ENCODE data around the gene CLDN8. TPM values are rescaled to one million over a fixed set of nuclear protein-coding genes. Genes with fewer than 3 reads are reported as not detected.

CLDN8 gene
- total RNA-seq (2022), result 0.24 and 0.45 TPM in 2 replicates
- percentile 24 among the genes with signal in this experiment for Bru-seq, nascent RNA
- percentile 31 among the genes with signal in this experiment for BruChase-seq, experiment 1, labeled RNA remaining after a 6-hour chase
- percentile 22 among the genes with signal in this experiment for BruChase-seq, experiment 2, labeled RNA remaining after a 2-hour chase
- long read RNA-seq, result 0 reads

DNA sequence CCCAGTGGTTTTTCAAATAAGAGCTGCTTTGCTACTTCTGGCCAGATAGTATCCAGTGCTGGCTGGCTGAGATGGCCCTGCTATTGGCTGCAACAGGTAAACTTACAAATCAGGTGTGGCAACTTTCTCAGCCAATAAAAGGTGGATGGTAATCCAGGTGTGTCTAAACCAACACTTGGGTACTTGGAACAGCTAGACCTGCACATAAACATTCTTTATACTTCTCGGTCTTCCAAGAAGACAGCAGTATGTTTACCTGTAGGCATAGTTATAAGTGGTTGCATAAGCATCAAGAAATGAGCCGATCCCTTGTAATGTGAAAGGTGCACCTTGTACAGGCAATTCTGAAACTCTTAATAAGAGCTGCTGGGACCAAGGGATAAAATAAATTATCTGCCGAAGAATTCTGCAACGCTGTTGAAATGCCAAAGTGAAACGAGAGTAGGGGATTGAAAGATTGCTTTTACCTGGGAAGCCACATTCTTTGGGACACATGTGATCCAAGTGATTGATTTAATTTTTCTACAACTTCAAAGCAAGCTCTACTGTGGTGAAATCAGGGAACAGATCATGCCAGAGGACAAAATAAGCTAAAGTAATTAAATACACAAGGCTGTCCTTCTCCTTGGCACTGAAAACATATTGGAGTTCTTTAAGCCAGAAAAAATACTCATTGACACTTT is at the start of gene CLDN8:
Gene CLDN8 (minus strand): TSS at position 57 of the 683 bp plus-strand sequence. CDS start 172 bp downstream, outside the sequence.
- TF ChIP-seq, protein P1, sequence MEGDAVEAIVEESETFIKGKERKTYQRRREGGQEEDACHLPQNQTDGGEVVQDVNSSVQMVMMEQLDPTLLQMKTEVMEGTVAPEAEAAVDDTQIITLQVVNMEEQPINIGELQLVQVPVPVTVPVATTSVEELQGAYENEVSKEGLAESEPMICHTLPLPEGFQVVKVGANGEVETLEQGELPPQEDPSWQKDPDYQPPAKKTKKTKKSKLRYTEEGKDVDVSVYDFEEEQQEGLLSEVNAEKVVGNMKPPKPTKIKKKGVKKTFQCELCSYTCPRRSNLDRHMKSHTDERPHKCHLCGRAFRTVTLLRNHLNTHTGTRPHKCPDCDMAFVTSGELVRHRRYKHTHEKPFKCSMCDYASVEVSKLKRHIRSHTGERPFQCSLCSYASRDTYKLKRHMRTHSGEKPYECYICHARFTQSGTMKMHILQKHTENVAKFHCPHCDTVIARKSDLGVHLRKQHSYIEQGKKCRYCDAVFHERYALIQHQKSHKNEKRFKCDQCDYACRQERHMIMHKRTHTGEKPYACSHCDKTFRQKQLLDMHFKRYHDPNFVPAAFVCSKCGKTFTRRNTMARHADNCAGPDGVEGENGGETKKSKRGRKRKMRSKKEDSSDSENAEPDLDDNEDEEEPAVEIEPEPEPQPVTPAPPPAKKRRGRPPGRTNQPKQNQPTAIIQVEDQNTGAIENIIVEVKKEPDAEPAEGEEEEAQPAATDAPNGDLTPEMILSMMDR (IDR thresholded peaks at IDR 0.05; ENCODE audit: unreplicated experiment), result no peak
- H3K4me1 Mint-ChIP-seq (ENCODE audit: low read depth, unreplicated experiment), result no peaks in the 10 kb centered on the region
- CTCF ChIA-PET, result no interaction called here
- peak; percentile 6 for DNase-seq
- no peaks in the 10 kb centered on the region for H3K36me3 Mint-ChIP-seq (ENCODE audit: insufficient read depth, unreplicated experiment)
- H3K9me3 Mint-ChIP-seq (ENCODE audit: low read depth, unreplicated experiment), result no peaks in the 10 kb centered on the region
- no peak within 1 kb of the TSS for H3K4me3 Mint-ChIP-seq (ENCODE audit: low read depth, unreplicated experiment)
- no peak within 1 kb of the TSS for H3K27ac Mint-ChIP-seq (ENCODE audit: unreplicated experiment)
- intact Hi-C loops (cut with micrococcal nuclease; ENCODE audit: unreplicated experiment), result no loop called here
- H3K27me3 Mint-ChIP-seq (ENCODE audit: unreplicated experiment), result no peaks in the 10 kb centered on the region
- BruUV-seq (replicated peaks), result no TSS peak

GRCh38 chr21:30257773-30258172 is 41.9 kb upstream of the CLDN8 start:
- Mint-ChIP-seq H3K9me3 (ENCODE audit: low read depth, unreplicated experiment) (no peaks in the 10 kb centered on the region), H3K36me3 (ENCODE audit: insufficient read depth, unreplicated experiment) (no peaks in the 10 kb centered on the region), H3K4me3 (ENCODE audit: low read depth, unreplicated experiment) (no peak overlapping the region), H3K27me3 (ENCODE audit: unreplicated experiment) (no peaks in the 10 kb centered on the region), H3K4me1 (ENCODE audit: low read depth, unreplicated experiment) (peaks cover 17% of the 10 kb centered on the region), H3K27ac (ENCODE audit: unreplicated experiment) (peak overlapping the region; percentile 60)
- peak; percentile 36 for DNase-seq
- intact Hi-C loops (cut with micrococcal nuclease; ENCODE audit: unreplicated experiment), result loop anchor here (1.0 to 5.0 kb wide), 2 partner anchors 185 to 213 kb away; no protein-coding TSS in a partner anchor
- TF ChIP-seq, protein P1 (IDR thresholded peaks at IDR 0.05; ENCODE audit: unreplicated experiment), result no peak
- no TSS peak for BruUV-seq (replicated peaks)
- CTCF ChIA-PET, result interaction anchor here (1.8 kb wide), 1 partner anchor 213 kb away, joined by 9 read pairs; no protein-coding TSS in a partner anchor

DNA sequence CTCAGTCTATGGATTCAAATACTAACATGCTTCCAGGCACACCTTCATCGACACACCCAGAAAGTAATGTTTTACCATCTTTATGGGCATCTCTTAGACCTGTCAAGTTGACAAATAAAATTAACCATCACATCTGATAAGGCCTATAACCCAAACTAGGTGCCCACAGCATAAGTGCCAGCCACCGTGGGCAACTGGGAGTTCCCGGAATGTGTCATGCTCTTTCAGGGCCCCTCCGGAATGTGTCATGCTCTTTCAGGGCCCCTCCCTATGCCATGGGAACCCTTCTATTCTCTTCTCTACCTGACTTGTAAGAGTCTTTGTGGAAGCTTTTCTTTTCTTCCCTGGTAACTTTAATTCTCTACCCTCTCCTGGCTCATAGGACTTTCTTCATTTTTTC is 40.2 kb upstream of the CLDN8 start:
- no peak for DNase-seq
- Mint-ChIP-seq H3K27ac (ENCODE audit: unreplicated experiment) (no peak overlapping the region), H3K9me3 (ENCODE audit: low read depth, unreplicated experiment) (no peaks in the 10 kb centered on the region), H3K36me3 (ENCODE audit: insufficient read depth, unreplicated experiment) (no peaks in the 10 kb centered on the region), H3K4me3 (ENCODE audit: low read depth, unreplicated experiment) (no peak overlapping the region), H3K27me3 (ENCODE audit: unreplicated experiment) (no peaks in the 10 kb centered on the region), H3K4me1 (ENCODE audit: low read depth, unreplicated experiment) (peaks cover 17% of the 10 kb centered on the region)
- intact Hi-C loops (cut with micrococcal nuclease; ENCODE audit: unreplicated experiment), result loop anchor here (5.0 kb wide), 1 partner anchor 184 kb away; no protein-coding TSS in a partner anchor
- CTCF ChIA-PET, result interaction anchor here (0.7 kb wide), 1 partner anchor 109 kb away, joined by 3 read pairs; no protein-coding TSS in a partner anchor
- BruUV-seq (replicated peaks), result no TSS peak
- TF ChIP-seq, protein P1 (IDR thresholded peaks at IDR 0.05; ENCODE audit: unreplicated experiment), result no peak

DNA sequence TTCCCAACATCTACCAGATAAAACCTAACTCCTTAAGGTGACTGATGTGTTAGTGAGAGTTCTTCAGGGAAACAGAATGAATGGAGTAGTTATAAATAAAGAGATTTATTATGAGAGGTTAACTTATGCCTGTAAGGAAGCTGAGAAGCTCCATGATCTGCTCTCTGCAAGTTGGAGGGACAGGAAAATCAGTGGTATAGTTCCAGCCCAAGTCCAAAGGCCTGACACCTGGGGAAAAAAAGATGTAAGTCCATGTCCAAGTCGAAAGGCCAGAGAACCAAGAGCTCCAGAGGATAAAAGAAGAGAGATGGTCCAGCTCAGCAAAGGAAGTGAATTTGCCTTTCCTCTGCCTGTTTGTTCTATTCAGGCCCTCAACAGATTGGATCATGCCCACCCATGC is 39.8 kb upstream of the CLDN8 start:
- CTCF ChIA-PET, result interaction anchor here (0.7 kb wide), 1 partner anchor 109 kb away, joined by 3 read pairs; no protein-coding TSS in a partner anchor
- TF ChIP-seq, protein P1 (IDR thresholded peaks at IDR 0.05; ENCODE audit: unreplicated experiment), result no peak
- H3K27me3 Mint-ChIP-seq (ENCODE audit: unreplicated experiment), result no peaks in the 10 kb centered on the region
- H3K4me3 Mint-ChIP-seq (ENCODE audit: low read depth, unreplicated experiment), result no peak overlapping the region
- H3K36me3 Mint-ChIP-seq (ENCODE audit: insufficient read depth, unreplicated experiment), result no peaks in the 10 kb centered on the region
- intact Hi-C loops (cut with micrococcal nuclease; ENCODE audit: unreplicated experiment), result loop anchor here (5.0 kb wide), 1 partner anchor 183 kb away; no protein-coding TSS in a partner anchor
- H3K9me3 Mint-ChIP-seq (ENCODE audit: low read depth, unreplicated experiment), result no peaks in the 10 kb centered on the region
- no TSS peak for BruUV-seq (replicated peaks)
- peaks cover 17% of the 10 kb centered on the region for H3K4me1 Mint-ChIP-seq (ENCODE audit: low read depth, unreplicated experiment)
- DNase-seq, result no peak
- H3K27ac Mint-ChIP-seq (ENCODE audit: unreplicated experiment), result no peak overlapping the region

Measured in Calu3 (cell line).